ENCODE data around the gene EVI2A.
A peak's percentile ranks its signal among the peaks of the same experiment; 100 is the strongest.
"Not testable (repeated sequence)": the region's sequence is repeated elsewhere in the genome, so short reads cannot be mapped to it uniquely, and the experiment has no call there.

Gene EVI2A

DNA sequence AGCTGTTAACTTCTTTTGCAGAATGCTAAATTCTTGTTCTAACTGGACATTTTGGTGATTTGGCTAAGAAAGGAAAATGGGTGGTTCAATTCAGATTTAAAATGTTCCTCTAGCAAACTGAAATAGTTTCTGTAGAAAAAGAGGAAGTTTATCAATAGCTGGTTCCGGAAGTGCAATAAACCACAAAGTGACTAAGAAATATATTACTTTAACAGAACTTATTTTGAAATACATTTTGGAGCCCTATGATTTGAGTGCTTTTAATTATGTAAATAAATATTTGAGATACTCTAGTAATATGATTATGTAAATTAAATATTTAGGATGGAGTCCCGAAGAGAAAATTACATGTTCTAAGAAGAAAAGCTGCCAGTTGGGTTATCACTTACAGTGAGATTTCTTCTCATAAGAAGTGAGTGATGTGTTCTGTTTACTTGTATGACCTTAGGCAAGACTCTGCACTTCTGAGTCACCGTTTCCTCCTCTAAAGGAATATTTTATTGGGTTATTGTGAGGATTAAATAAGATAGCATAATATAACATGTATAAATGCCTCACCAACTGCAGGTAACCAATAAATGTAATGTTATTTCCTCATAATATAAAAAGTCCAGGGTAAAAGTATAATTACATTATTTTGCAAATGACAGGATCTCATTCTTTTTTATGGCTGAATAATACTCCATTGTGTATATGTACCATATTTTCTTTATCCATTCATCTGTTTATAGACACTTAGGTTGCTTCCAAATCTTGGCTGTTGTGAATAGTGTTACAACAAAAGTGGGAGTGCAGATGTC is 7.2 kb downstream of the EVI2A start, which contains the start of gene EVI2B:
TSS of gene EVI2B (minus strand) at position 73 of the 800 bp plus-strand sequence. CDS start 8,445 bp downstream, outside the sequence.
- peaks cover 0 to 17% of the 10 kb centered on the region in 2 experiments for H3K36me3 ChIP-seq (ENCODE audit: control insufficient read depth in 1 of 2, insufficient read depth in 2 of 2, low read depth in 1 of 2, low read length in 2 of 2)
- H2BK15ac ChIP-seq (ENCODE audit: low read depth, poor library complexity, severe bottlenecking), result no peak within 1 kb of the TSS
- H3K4ac ChIP-seq (ENCODE audit: low read depth in 1 of 2, low read length in 2 of 2), result no peak within 1 kb of the TSS
- no peak within 1 kb of the TSS for H4K91ac ChIP-seq (ENCODE audit: low read length)
- no peak within 1 kb of the TSS for H3K23ac ChIP-seq (ENCODE audit: low read length in 2 of 2)
- peak; percentile 80 for DNase-seq
- H2AFZ ChIP-seq (ENCODE audit: low read depth, low read length), result no peak within 1 kb of the TSS
- H3K9me3 ChIP-seq (ENCODE audit: control insufficient read depth, low read length), result no peaks in the 10 kb centered on the region
- H3K18ac ChIP-seq (ENCODE audit: low read depth in 1 of 2, low read length in 2 of 2), result no peak within 1 kb of the TSS
- peaks cover 3% of the 10 kb centered on the region for H3K4me1 ChIP-seq (ENCODE audit: control insufficient read depth, insufficient read depth, low read depth, low read length)
- no peak within 1 kb of the TSS for H2BK5ac ChIP-seq (ENCODE audit: low read depth, low read length, poor library complexity, severe bottlenecking)
- H2BK12ac ChIP-seq (ENCODE audit: low read length in 2 of 2), result no peak within 1 kb of the TSS
- no peak within 1 kb of the TSS for H3K14ac ChIP-seq (ENCODE audit: low read length in 2 of 2)
- H3K27me3 ChIP-seq (ENCODE audit: control insufficient read depth in 1 of 2, insufficient read depth in 1 of 2, low read length in 2 of 2), result no peaks in the 10 kb centered on the region
- no peak within 1 kb of the TSS for H3K27ac ChIP-seq (ENCODE audit: low read length, poor library complexity, severe bottlenecking)
- H3K9ac ChIP-seq (ENCODE audit: low read length), result peak within 1 kb of the TSS; percentile 69
- H3K4me3 ChIP-seq (ENCODE audit: insufficient read depth in 1 of 2, low read depth in 1 of 2, low read length in 2 of 2), result peak within 1 kb of the TSS in 1 of 2 experiments; percentile 35
- H2AK5ac ChIP-seq (ENCODE audit: low read length, severe bottlenecking), result no peak within 1 kb of the TSS
- WGBS, result 45% methylated on average over 1 of the region's 3 CpGs
- peaks cover 6% of the 10 kb centered on the region for H3K79me1 ChIP-seq (replicated peaks; ENCODE audit: low read length, poor library complexity, severe bottlenecking)
- H2BK120ac ChIP-seq (ENCODE audit: low read depth, low read length), result no peak within 1 kb of the TSS
- H4K8ac ChIP-seq (ENCODE audit: low read length), result no peak within 1 kb of the TSS
- no peak within 1 kb of the TSS for H3K4me2 ChIP-seq (ENCODE audit: low read length, poor library complexity, severe bottlenecking)

DNA sequence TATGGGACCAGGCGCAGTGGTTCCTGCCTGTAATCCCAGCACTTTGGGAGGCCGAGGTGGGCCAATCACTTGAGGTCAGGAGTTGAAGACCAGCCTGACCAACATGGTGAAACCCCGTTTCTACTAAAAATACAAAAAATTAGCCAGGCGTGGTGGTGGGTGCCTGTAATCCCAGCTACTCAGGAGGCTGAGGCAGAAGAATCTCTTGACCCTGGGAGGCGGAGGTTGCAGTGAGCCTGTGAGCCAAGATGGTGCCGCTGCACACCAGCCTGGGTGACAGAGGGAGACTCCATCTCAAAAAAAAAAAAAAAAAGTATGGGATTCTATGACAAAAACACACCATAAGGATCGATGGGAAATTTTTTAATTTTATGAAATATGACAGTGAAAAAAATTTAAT is 9.2 kb downstream of the EVI2A start:
- not testable (repeated sequence) for H3K27me3 ChIP-seq (ENCODE audit: control insufficient read depth in 1 of 2, insufficient read depth in 1 of 2, low read length in 2 of 2); H3K79me1 ChIP-seq (replicated peaks; ENCODE audit: low read length, poor library complexity, severe bottlenecking); H3K9me3 ChIP-seq (ENCODE audit: control insufficient read depth, low read length); H3K14ac ChIP-seq (ENCODE audit: low read length in 2 of 2); H3K4me2 ChIP-seq (ENCODE audit: low read length, poor library complexity, severe bottlenecking); H4K8ac ChIP-seq (ENCODE audit: low read length); H2BK120ac ChIP-seq (ENCODE audit: low read depth, low read length); H3K9ac ChIP-seq (ENCODE audit: low read length); H2BK5ac ChIP-seq (ENCODE audit: low read depth, low read length, poor library complexity, severe bottlenecking); H4K91ac ChIP-seq (ENCODE audit: low read length); H3K4ac ChIP-seq (ENCODE audit: low read depth in 1 of 2, low read length in 2 of 2); H3K4me3 ChIP-seq (ENCODE audit: insufficient read depth in 1 of 2, low read depth in 1 of 2, low read length in 2 of 2); H2AK5ac ChIP-seq (ENCODE audit: low read length, severe bottlenecking); H2BK12ac ChIP-seq (ENCODE audit: low read length in 2 of 2); H3K27ac ChIP-seq (ENCODE audit: low read length, poor library complexity, severe bottlenecking); H2BK15ac ChIP-seq (ENCODE audit: low read depth, poor library complexity, severe bottlenecking); H3K23ac ChIP-seq (ENCODE audit: low read length in 2 of 2); H3K18ac ChIP-seq (ENCODE audit: low read depth in 1 of 2, low read length in 2 of 2); H3K4me1 ChIP-seq (ENCODE audit: control insufficient read depth, insufficient read depth, low read depth, low read length); H2AFZ ChIP-seq (ENCODE audit: low read depth, low read length); DNase-seq
- 97% methylated on average over 5 of the region's 7 CpGs for WGBS
- H3K36me3 ChIP-seq (ENCODE audit: control insufficient read depth in 1 of 2, insufficient read depth in 2 of 2, low read depth in 1 of 2, low read length in 2 of 2), result peaks cover 0 to 19% of the 10 kb centered on the region in 2 experiments

DNA sequence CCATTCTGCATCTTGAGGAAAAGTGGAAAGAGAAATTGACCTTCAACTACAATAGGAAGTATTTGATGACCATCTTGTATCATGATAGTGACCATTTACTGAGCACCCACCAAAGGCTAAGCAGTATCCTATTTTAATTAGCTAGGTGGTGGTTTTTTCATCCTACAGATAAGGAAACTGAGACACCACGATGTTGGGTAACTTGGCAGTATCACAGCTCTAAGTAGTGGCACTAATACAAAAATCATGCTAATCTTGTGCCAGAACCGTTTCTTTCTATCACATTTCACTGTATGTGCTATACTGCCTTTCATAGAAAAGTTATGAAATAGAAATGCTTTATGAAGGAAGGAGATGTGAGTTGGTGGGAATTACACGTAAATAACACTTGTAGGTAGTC is 9.9 kb downstream of the EVI2A start:
- WGBS, result 100% methylated on average over 2 of the region's 3 CpGs
- Histone ChIP-seq H4K91ac (ENCODE audit: low read length) (no peak overlapping the region), H3K23ac (ENCODE audit: low read length in 2 of 2) (no peak overlapping the region), H3K9ac (ENCODE audit: low read length) (no peak overlapping the region), H3K27me3 (ENCODE audit: control insufficient read depth in 1 of 2, insufficient read depth in 1 of 2, low read length in 2 of 2) (no peaks in the 10 kb centered on the region), H3K79me1 (replicated peaks; ENCODE audit: low read length, poor library complexity, severe bottlenecking) (peaks cover 8% of the 10 kb centered on the region), H3K4ac (ENCODE audit: low read depth in 1 of 2, low read length in 2 of 2) (no peak overlapping the region), H2BK120ac (ENCODE audit: low read depth, low read length) (no peak overlapping the region), H3K18ac (ENCODE audit: low read depth in 1 of 2, low read length in 2 of 2) (no peak overlapping the region), H3K27ac (ENCODE audit: low read length, poor library complexity, severe bottlenecking) (no peak overlapping the region), H2BK12ac (ENCODE audit: low read length in 2 of 2) (no peak overlapping the region), H3K9me3 (ENCODE audit: control insufficient read depth, low read length) (no peaks in the 10 kb centered on the region), H2AFZ (ENCODE audit: low read depth, low read length) (no peak overlapping the region), H3K14ac (ENCODE audit: low read length in 2 of 2) (no peak overlapping the region), H3K4me2 (ENCODE audit: low read length, poor library complexity, severe bottlenecking) (no peak overlapping the region), H3K36me3 (ENCODE audit: control insufficient read depth in 1 of 2, insufficient read depth in 2 of 2, low read depth in 1 of 2, low read length in 2 of 2) (peaks cover 2 to 19% of the 10 kb centered on the region in 2 experiments), H2BK15ac (ENCODE audit: low read depth, poor library complexity, severe bottlenecking) (no peak overlapping the region), H2BK5ac (ENCODE audit: low read depth, low read length, poor library complexity, severe bottlenecking) (no peak overlapping the region), H4K8ac (ENCODE audit: low read length) (no peak overlapping the region), H3K4me3 (ENCODE audit: insufficient read depth in 1 of 2, low read depth in 1 of 2, low read length in 2 of 2) (no peak overlapping the region), H3K4me1 (ENCODE audit: control insufficient read depth, insufficient read depth, low read depth, low read length) (peaks cover 3% of the 10 kb centered on the region), H2AK5ac (ENCODE audit: low read length, severe bottlenecking) (no peak overlapping the region)
- no peak for DNase-seq

DNA sequence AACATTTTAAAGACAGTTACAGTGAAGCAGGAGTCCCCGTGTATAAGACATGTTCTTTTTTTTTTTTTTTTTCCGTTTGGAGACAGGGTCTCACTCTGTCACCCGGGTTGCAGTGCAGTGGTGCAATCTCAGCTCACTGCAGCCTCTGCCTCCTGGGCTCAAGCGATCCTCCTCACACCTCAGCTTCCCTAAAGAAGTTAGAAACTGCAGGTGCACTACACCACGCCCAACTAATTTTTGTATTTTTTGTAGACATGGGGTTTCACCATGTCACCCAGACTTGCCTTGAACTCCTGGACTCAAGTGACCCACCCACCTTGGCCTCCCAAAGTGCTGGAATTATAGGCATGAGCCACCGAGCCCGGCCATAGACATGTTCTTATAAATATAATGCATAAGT is 10.5 kb downstream of the EVI2A start:
- Histone ChIP-seq H3K4ac (ENCODE audit: low read depth in 1 of 2, low read length in 2 of 2) (no peak overlapping the region), H2AFZ (ENCODE audit: low read depth, low read length) (no peak overlapping the region), H3K27ac (ENCODE audit: low read length, poor library complexity, severe bottlenecking) (no peak overlapping the region), H3K36me3 (ENCODE audit: control insufficient read depth in 1 of 2, insufficient read depth in 2 of 2, low read depth in 1 of 2, low read length in 2 of 2) (peaks cover 2 to 22% of the 10 kb centered on the region in 2 experiments), H3K18ac (ENCODE audit: low read depth in 1 of 2, low read length in 2 of 2) (no peak overlapping the region), H3K9me3 (ENCODE audit: control insufficient read depth, low read length) (no peaks in the 10 kb centered on the region), H2BK120ac (ENCODE audit: low read depth, low read length) (no peak overlapping the region), H4K91ac (ENCODE audit: low read length) (no peak overlapping the region), H2BK12ac (ENCODE audit: low read length in 2 of 2) (no peak overlapping the region), H3K4me2 (ENCODE audit: low read length, poor library complexity, severe bottlenecking) (no peak overlapping the region), H3K27me3 (ENCODE audit: control insufficient read depth in 1 of 2, insufficient read depth in 1 of 2, low read length in 2 of 2) (no peaks in the 10 kb centered on the region), H3K14ac (ENCODE audit: low read length in 2 of 2) (no peak overlapping the region), H2AK5ac (ENCODE audit: low read length, severe bottlenecking) (no peak overlapping the region), H2BK15ac (ENCODE audit: low read depth, poor library complexity, severe bottlenecking) (no peak overlapping the region), H3K4me3 (ENCODE audit: insufficient read depth in 1 of 2, low read depth in 1 of 2, low read length in 2 of 2) (no peak overlapping the region), H4K8ac (ENCODE audit: low read length) (no peak overlapping the region), H3K23ac (ENCODE audit: low read length in 2 of 2) (no peak overlapping the region), H2BK5ac (ENCODE audit: low read depth, low read length, poor library complexity, severe bottlenecking) (no peak overlapping the region), H3K9ac (ENCODE audit: low read length) (no peak overlapping the region), H3K79me1 (replicated peaks; ENCODE audit: low read length, poor library complexity, severe bottlenecking) (peaks cover 7% of the 10 kb centered on the region), H3K4me1 (ENCODE audit: control insufficient read depth, insufficient read depth, low read depth, low read length) (peaks cover 2% of the 10 kb centered on the region)
- no peak for DNase-seq
- 74% methylated on average over 4 of the region's 7 CpGs for WGBS

Measured in mesenchymal stem cell (in vitro differentiated cells and primary cell).